GM18907 (cell line): Measurements from ENCODE around the gene MBD4.

Source experiments
- ATAC-seq: cut with Tn5 transposase; IDR thresholded peaks from one replicate; pipeline ENCODE4 v1.9.1; 2021; ENCODE audit warnings: mild to moderate bottlenecking, moderate library complexity; ENCODE audit not compliant: unreplicated experiment

Gene MBD4

GRCh38 chr3:129432671-129433070, 7.1 kb downstream of the MBD4 start:
- no peak for ATAC-seq

- ATAC-seq: no peak
Observed at GRCh38 chr3:129432036-129432435, 7.7 kb downstream of the MBD4 start.

DNA sequence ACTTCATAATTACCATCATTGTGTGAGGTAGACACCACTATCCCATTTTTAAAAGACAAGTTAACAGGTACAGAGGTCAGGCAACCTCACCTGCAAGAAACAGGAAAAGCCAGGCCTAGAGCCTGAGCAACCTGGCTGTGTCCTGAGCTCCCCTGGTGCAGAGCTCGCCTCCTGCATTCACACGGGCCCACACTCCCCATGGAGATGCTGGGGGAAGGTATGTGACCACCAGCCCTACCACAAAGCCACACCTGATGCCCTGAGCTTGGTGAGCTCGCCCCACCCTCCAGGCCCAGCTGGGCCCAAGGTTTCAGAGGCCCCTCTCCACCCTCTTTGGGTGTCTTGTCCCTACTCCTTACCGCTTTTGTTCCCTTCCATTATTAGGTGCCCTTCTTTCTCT, 10.1 kb downstream of the MBD4 start:
- no peak for ATAC-seq

DNA sequence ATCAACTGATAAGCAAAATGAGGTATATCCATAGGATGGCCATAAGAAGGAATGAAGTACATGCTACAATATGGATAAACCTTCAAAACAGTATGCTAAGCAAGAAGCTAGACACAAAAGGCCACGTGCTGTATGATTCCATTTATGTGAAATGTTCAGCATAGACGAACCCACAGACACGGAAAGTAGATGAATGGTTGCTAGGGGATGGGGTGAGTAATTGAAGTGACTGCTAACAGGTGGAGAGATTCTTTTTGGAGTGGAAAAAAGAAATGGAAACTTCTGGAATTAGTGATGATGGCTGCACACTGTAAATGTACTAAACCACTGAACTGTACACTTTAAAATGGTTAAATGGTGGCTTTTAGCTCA, 10.7 kb downstream of the MBD4 start:
- no peak for ATAC-seq

- peak; percentile 89 for ATAC-seq
Observed at GRCh38 chr3:129428376-129429079, 11.2 kb downstream of the MBD4 start, which contains the start of gene EFCAB12. TSS of gene EFCAB12 (minus strand) at chr3:129428636. CDS start at chr3:129428488, 148 bp downstream.

- ATAC-seq: no peak
Observed at GRCh38 chr3:129428007-129428375, 11.8 kb downstream of the MBD4 start.

DNA sequence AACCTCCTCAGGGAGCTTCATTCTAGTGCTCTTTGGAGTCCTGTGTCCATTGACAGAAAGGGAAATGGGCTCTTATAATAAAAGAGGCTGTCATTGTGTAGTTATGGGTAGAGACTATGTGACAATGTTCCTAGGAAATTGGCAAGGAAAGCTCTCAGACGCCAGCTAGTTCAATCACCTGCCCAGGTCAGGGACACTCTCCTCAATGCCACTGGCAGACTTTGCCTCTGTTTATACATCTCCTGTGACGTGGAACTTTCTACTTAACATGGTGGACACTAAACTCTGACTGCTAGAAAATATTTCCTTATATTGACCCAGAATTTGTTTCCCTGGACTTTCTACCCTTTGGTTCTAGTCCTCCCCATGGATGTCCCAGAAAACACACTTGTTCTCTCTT, 14.1 kb downstream of the MBD4 start:
- no peak for ATAC-seq

- ATAC-seq: no peak
Observed at GRCh38 chr3:129425213-129425612, 14.5 kb downstream of the MBD4 start.

- ATAC-seq: peak; percentile 72
Observed at GRCh38 chr3:129424185-129424841, 15.4 kb downstream of the MBD4 start.

GRCh38 chr3:129422897-129423296, 16.9 kb downstream of the MBD4 start:
- no peak for ATAC-seq

GRCh38 chr3:129421988-129422745, 17.6 kb downstream of the MBD4 start:
- no peak for ATAC-seq

- ATAC-seq: no peak
Observed at GRCh38 chr3:129421236-129421883, 18.4 kb downstream of the MBD4 start.

- no peak for ATAC-seq
Observed at GRCh38 chr3:129419476-129419875, 20.3 kb downstream of the MBD4 start.

GRCh38 chr3:129418041-129418973, 21.4 kb downstream of the MBD4 start:
- no peak for ATAC-seq

GRCh38 chr3:129417326-129417725, 22.4 kb downstream of the MBD4 start:
- ATAC-seq: no peak

DNA sequence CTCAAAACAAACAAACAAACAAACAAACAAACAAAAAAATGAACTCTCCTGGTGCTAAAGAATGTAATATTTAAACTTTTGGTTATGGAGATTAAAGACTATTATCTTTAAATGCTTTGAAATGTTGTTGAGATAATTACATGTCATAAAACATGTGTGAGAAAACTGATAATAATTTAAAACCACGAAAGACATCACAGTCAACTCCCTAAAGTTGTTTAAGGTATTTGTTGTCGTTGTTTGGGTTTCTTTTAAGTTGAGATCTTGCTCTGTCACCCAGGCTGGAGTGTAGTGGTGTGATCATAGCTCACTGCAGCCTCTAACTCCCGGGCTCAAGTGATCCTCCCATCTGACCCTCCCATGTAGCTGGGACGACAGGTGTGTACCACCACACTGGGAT, 23.3 kb downstream of the MBD4 start:
- ATAC-seq: no peak

- no peak for ATAC-seq
Observed at GRCh38 chr3:129415830-129416229, 23.9 kb downstream of the MBD4 start.

DNA sequence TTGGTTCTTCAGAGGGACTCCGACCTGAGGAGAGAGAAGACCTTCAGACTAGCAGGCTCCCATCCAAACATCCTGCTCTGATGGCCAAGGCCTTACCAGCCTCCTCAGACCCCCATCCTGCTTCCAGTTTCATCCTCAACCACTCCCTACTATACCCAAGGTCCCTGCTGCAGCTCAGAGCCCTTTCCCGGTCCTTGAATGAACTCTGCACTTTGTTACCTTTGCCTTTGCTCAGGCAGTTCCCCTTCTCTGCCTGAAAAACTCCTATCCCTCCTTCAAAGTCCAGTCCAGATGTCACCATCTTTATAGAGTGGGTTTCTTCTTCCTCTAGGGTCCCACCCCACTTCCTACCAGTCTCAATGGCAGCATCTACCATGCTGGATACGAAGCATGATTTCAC, 24.4 kb downstream of the MBD4 start:
- ATAC-seq: no peak

GRCh38 chr3:129413687-129414506, 25.9 kb downstream of the MBD4 start:
- peak; percentile 82 for ATAC-seq
